SK-N-SH (cell line): Measurements from ENCODE around the gene AGAP2.

Experiments used
- EP300 ChIP-seq, 2 experiments: IDR thresholded peaks; 2 replicates each; pipeline versions ENCODE4 v1.4.0 to v1.6.1; 2012; ENCODE audit warnings: borderline replicate concordance in 1 of 2, low read depth in 1 of 2, low read length in 1 of 2
- JUND ChIP-seq: IDR thresholded peaks from 2 replicates; pipeline ENCODE4 v1.4.0; 2012
- MEF2A ChIP-seq: IDR thresholded peaks from 2 replicates; pipeline ENCODE4 v1.4.0; 2012; ENCODE audit warnings: low read depth, borderline replicate concordance
- RCOR1 ChIP-seq: fragments of 150-350 bp; IDR thresholded peaks from 2 replicates; pipeline ENCODE4 v1.6.1; 2017; ENCODE audit warnings: antibody characterized with exemption, low read length
- RXRA ChIP-seq: IDR thresholded peaks from 2 replicates; pipeline ENCODE4 v1.4.0; 2012; ENCODE audit warnings: low read depth, mild to moderate bottlenecking, borderline replicate concordance
- SIN3A ChIP-seq: IDR thresholded peaks from 2 replicates; pipeline ENCODE4 v1.6.1; 2012; ENCODE audit warnings: low read depth, mild to moderate bottlenecking, low read length, moderate library complexity, borderline replicate concordance
- SMC3 ChIP-seq: IDR thresholded peaks from 2 replicates; pipeline ENCODE4 v1.6.1; 2012; ENCODE audit warnings: low read depth, low read length, improper control_type of control experiment
- TEAD4 ChIP-seq: IDR thresholded peaks from 2 replicates; pipeline ENCODE4 v1.4.0; 2012; ENCODE audit warnings: mild to moderate bottlenecking, borderline replicate concordance; ENCODE audit not compliant: insufficient read depth
- TF ChIP-seq, protein P1 (sequence below): fragments of 200-600 bp; sonication (generic); IDR thresholded peaks from 2 replicates; pipeline ENCODE4 v1.6.1; 2017; ENCODE audit warnings: antibody characterized with exemption, mild to moderate bottlenecking, moderate library complexity

DNA sequence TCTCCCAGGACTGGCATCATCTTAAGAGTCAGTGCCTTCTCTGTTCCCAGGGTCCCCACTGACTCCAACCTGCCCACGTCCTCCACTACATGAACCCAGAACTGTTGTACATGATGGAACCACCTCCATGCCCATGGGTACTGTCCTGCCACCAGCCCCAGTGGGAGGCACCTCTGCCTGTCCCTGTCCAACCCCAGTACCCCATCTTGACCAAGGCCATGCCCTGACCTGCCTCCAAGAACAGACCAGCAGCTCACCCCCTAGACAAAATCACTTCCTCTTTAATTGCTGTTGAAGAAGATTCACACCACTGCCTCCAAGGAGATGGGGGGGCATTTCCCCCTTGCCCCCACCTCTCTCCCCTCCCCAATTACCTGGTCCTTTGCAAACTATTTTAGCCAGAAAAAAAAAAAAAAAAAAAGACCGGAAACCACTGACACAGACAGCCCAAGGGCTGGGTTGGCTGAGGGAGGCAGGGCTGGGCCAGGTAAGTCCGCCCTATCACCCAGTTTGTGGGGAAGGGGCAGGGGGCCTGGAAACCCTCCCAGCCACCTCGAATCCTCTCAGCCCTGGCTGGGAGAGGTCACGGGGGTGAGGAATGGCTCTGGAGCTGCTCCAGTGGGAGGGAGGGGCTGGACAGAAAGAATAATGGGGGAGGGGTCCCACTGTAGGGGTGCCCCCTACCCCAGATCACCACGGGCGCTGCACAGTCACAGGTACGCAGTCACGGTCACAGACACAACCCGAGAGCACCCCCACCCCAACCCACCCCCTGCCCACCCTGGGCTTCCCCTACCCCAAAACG lies 13.4 kb downstream of the AGAP2 start:
- TF ChIP-seq, protein P1, sequence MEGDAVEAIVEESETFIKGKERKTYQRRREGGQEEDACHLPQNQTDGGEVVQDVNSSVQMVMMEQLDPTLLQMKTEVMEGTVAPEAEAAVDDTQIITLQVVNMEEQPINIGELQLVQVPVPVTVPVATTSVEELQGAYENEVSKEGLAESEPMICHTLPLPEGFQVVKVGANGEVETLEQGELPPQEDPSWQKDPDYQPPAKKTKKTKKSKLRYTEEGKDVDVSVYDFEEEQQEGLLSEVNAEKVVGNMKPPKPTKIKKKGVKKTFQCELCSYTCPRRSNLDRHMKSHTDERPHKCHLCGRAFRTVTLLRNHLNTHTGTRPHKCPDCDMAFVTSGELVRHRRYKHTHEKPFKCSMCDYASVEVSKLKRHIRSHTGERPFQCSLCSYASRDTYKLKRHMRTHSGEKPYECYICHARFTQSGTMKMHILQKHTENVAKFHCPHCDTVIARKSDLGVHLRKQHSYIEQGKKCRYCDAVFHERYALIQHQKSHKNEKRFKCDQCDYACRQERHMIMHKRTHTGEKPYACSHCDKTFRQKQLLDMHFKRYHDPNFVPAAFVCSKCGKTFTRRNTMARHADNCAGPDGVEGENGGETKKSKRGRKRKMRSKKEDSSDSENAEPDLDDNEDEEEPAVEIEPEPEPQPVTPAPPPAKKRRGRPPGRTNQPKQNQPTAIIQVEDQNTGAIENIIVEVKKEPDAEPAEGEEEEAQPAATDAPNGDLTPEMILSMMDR = no peak
- no peak for TF ChIP-seq RCOR1
- TF ChIP-seq EP300 (IDR thresholded peaks at IDR 0.05; ENCODE audit: borderline replicate concordance in 1 of 2, low read depth in 1 of 2, low read length in 1 of 2) = no peak
- TF ChIP-seq MEF2A = no peak
- no peak for TF ChIP-seq SMC3
- no peak for TF ChIP-seq RXRA
- no peak for TF ChIP-seq TEAD4
- no peak for TF ChIP-seq SIN3A
- no peak for TF ChIP-seq JUND
